DMS153 treated with DMSO at 0.1 percent for 48 hours (cell line): ENCODE data around the gene TTC33.
A peak's percentile ranks its signal among the peaks of the same experiment; 100 is the strongest.
"Not testable (repeated sequence)": the region's sequence is repeated elsewhere in the genome, so short reads cannot be mapped to it uniquely, and the experiment has no call there.

Experiments used
- DNase-seq: peaks from one replicate; lab custom pipeline; 2025; ENCODE audit not compliant: unreplicated experiment; lab: John Stamatoyannopoulos, UW

Gene TTC33

GRCh38 chr5:40722497-40722911, 33.3 kb downstream of the TTC33 start:
- DNase-seq, result not testable (repeated sequence)

- no peak for DNase-seq
Observed at GRCh38 chr5:40720069-40720468, 35.7 kb downstream of the TTC33 start.

- DNase-seq, result no peak
Observed at GRCh38 chr5:40717281-40717680, 38.5 kb downstream of the TTC33 start.

GRCh38 chr5:40716590-40716989, 39.2 kb downstream of the TTC33 start:
- DNase-seq, result no peak

- DNase-seq, result no peak
Observed at GRCh38 chr5:40716000-40716399, 39.8 kb downstream of the TTC33 start.

GRCh38 chr5:40714001-40714400, 41.8 kb downstream of the TTC33 start:
- DNase-seq, result no peak

- not testable (repeated sequence) for DNase-seq
Observed at GRCh38 chr5:40710575-40710974, 45.2 kb downstream of the TTC33 start.

- not testable (repeated sequence) for DNase-seq
Observed at GRCh38 chr5:40705484-40705883, 50.3 kb downstream of the TTC33 start.

- DNase-seq, result not testable (repeated sequence)
Observed at GRCh38 chr5:40702027-40702426, 53.7 kb downstream of the TTC33 start.

- DNase-seq, result no peak
Observed at GRCh38 chr5:40700116-40700782, 55.5 kb downstream of the TTC33 start.

GRCh38 chr5:40694433-40694832, 61.3 kb downstream of the TTC33 start:
- DNase-seq, result no peak

- no peak for DNase-seq
Observed at GRCh38 chr5:40691894-40692293, 63.9 kb downstream of the TTC33 start.

GRCh38 chr5:40690267-40690666, 65.5 kb downstream of the TTC33 start:
- DNase-seq, result no peak

GRCh38 chr5:40689438-40689837, 66.3 kb downstream of the TTC33 start:
- no peak for DNase-seq

GRCh38 chr5:40688996-40689395, 66.8 kb downstream of the TTC33 start:
- DNase-seq, result no peak

GRCh38 chr5:40688127-40688761, 67.5 kb downstream of the TTC33 start:
- DNase-seq, result peak; percentile 92

GRCh38 chr5:40687321-40687720, 68.4 kb downstream of the TTC33 start:
- no peak for DNase-seq

- no peak for DNase-seq
Observed at GRCh38 chr5:40685976-40686486, 69.7 kb downstream of the TTC33 start.

- DNase-seq, result no peak
Observed at GRCh38 chr5:40685193-40685592, 70.6 kb downstream of the TTC33 start.

- no peak for DNase-seq
Observed at GRCh38 chr5:40683305-40683704, 72.5 kb downstream of the TTC33 start.

- no peak for DNase-seq
Observed at GRCh38 chr5:40682154-40683017, 73.4 kb downstream of the TTC33 start.
